HG02852 (cell line): ENCODE results near the gene RFPL1.
"Not testable (repeated sequence)": the region's sequence is repeated elsewhere in the genome, so short reads cannot be mapped to it uniquely, and the experiment has no call there.

Source experiments
- ATAC-seq: cut with Tn5 transposase; IDR thresholded peaks from one replicate; pipeline ENCODE4 v1.9.1; 2021; ENCODE audit warnings: mild to moderate bottlenecking, moderate library complexity; ENCODE audit not compliant: unreplicated experiment

The RFPL1 gene

GRCh38 chr22:29477723-29478318 lies 39.4 kb downstream of the RFPL1 start:
- no peak for ATAC-seq

DNA sequence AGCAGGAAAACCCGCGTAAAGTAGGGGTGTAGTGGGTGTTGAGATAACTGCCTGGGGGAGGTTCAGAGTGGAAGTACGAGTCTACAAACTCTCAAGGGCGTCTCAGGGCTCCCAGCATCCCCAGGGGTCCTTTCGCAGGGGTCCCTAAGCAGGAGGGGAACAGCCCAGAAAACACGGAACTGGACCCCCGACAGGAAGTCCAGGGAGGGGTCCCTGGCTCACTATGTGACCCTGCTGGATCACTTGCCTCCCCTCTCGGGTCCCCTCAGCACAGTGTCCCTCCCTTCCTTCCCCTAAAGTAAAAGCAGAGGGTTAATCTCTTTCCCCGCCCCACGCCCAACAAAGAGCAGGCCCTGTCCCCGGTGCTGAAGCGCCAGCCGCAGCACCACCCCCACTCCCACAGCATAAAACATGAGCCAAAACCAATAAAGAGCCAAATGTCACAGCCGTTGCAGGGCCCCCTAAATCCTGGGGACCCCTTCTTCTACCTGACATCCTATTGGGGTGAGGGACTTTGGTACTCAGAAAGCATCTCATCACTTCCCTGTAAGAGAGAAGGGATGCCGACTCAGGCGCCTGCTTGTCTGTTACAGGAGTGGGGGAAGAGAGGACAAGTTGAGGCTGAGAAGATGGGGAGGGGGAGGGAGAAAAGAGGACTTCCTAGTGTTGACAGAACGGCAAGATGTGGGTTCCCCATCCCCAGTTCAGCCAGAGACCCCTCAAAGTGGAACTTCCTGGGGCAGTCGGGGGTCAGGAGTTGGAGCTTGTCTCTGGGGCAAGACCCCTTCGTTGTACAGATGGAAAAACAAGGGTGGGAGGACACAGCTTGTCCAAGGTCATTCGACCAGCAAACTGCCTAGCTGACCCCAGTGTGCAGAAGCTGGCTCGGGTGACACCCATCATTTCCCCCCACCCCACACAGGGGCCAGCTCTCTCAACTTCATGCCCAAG lies 40.2 kb downstream of the RFPL1 start:
- ATAC-seq, result no peak

DNA sequence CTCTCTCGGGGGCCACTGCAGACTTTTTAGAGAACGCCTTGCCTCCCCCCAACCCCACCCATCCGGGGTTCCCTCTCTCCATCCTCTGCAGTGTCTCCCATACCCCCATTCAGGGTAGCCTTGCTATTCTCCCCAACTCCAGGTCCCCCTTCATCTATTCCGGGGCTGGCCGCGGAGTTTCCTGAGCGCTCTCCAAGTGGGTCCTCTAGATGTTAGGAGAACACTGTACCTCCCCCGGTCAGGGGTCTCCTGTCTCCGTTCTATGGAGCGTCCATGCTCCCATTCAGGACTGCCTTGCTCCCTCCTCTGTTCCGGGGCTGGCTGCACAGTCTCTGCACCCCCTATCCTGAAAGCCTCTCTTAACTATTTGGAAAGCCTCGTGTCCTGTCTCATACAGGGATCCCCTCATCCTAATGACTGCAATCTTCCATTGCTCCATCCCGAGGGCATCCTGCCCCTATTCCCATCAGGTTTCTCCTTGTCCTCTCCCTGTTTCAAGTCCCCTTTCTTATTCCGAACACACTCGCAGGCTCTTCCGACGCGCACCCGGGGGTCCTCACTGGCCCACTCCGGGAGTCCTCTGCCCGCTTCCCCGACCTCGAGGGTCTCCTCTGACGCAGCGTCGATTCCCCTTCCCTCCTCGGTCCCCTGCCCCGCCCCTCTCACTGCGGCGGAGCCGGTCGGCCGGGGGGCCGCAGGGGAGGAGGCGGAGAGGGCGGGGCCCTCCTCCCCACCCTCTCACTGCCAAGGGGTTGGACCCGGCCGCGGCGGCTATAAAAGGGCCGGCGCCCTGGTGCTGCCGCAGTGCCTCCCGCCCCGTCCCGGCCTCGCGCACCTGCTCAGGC lies 41.3 kb downstream of the RFPL1 start, which contains the start of gene NEFH:
Gene NEFH, plus strand, starts transcription at position 802 of the 845 bp plus-strand sequence. CDS start 45 bp downstream, outside the sequence.
- ATAC-seq, result no peak

DNA sequence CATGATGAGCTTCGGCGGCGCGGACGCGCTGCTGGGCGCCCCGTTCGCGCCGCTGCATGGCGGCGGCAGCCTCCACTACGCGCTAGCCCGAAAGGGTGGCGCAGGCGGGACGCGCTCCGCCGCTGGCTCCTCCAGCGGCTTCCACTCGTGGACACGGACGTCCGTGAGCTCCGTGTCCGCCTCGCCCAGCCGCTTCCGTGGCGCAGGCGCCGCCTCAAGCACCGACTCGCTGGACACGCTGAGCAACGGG lies 41.8 kb downstream of the RFPL1 start:
- no peak for ATAC-seq

GRCh38 chr22:29480512-29481264 lies 42.3 kb downstream of the RFPL1 start:
- ATAC-seq, result no peak

GRCh38 chr22:29481265-29482000 lies 43.0 kb downstream of the RFPL1 start:
- ATAC-seq, result no peak

- ATAC-seq, result no peak
Observed at GRCh38 chr22:29482253-29482652, 43.9 kb downstream of the RFPL1 start.

- no peak for ATAC-seq
Observed at GRCh38 chr22:29482726-29483125, 44.3 kb downstream of the RFPL1 start.

GRCh38 chr22:29483254-29483653 lies 44.9 kb downstream of the RFPL1 start:
- no peak for ATAC-seq

DNA sequence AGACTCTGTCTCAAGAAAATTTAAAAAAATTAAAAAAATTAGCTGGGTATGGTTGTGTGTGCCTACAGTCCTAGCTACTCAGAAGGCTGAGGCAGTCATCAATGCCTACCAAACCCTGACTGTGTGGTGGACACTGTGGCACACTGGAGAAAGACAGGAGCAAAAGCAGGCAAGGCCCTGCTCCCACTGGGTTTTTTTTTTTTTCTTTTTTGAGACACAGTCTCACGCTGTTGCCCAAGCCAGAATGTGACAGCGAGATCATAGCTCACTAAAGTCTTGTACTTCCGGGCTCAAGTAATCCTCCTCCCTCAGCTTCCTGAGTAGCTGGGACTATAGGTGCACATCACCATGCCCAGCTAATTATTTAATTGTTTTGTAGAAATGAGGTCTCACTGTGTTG lies 46.3 kb downstream of the RFPL1 start:
- no peak for ATAC-seq

DNA sequence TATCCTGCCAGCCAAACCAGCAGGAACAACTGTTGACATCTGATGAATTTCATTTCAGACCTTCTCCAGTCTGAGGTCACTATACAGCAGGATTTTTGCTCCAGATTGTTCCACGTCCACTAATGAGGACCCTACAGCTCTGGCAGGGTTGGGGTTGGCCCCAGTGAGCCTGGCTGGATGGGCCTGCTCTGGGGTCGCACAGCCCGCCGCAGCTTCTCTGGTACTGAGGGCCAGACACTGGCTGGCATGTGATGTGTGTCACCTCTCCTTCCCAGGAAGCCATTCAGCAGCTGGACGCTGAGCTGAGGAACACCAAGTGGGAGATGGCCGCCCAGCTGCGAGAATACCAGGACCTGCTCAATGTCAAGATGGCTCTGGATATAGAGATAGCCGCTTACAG lies 47.1 kb downstream of the RFPL1 start:
- ATAC-seq, result no peak

DNA sequence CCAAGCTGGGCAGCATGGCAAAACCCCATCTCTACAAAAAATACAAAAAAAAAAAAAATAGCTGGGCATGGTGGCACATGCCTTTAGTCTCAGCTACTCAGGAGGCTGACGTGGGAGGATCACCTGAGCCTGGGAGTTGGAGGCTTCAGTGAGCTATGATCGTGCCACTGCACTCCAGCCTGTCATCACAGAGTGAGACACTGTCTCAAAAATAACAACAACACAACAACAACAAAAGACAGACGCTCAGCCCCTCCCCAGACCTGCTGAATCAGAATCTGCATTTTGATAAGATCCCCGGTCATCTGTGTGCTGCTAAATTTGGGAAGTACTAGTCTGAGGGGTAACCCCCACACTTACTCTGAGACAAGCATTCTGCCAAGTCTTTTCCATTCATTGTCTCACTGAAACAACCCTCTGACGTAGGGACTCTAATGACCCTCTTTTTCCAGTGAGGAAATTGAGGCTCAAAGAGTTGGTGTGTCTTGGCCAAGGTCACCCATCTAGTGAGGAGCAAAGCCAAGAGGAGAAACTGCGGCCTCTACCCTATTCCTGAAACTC lies 49.1 kb downstream of the RFPL1 start:
- ATAC-seq, result no peak

- not testable (repeated sequence) for ATAC-seq
Observed at GRCh38 chr22:29489127-29489780, 50.9 kb downstream of the RFPL1 start.

- ATAC-seq, result no peak
Observed at GRCh38 chr22:29491012-29491411, 52.6 kb downstream of the RFPL1 start.
